Astrocyte of the spinal cord (primary cell): Measurements from ENCODE around the gene SCRN3.
A peak's percentile ranks its signal among the peaks of the same experiment; 100 is the strongest.
"Not testable (repeated sequence)": the region's sequence is repeated elsewhere in the genome, so short reads cannot be mapped to it uniquely, and the experiment has no call there.

Source experiments
- DNase-seq: peaks from one replicate; pipeline ENCODE4 v3.0.0; 2011; ENCODE audit warnings: low read depth, low spot score
- H3K4me3 ChIP-seq: 2 replicates; pipeline ENCODE4 v1.5.1; 2011; ENCODE audit warnings: low read depth, mild to moderate bottlenecking, low read length, moderate library complexity
- in situ Hi-C: cut with HindIII; loops from 2 replicates; pipeline ENCODE4 v1.10.0; 2017; ENCODE audit warnings: low sequenced_read_pairs
- TF ChIP-seq, protein P1 (sequence below): IDR thresholded peaks from 2 replicates; pipeline ENCODE4 v1.5.1; 2012; ENCODE audit warnings: low read depth, mild to moderate bottlenecking, low read length, inconsistent platforms

SCRN3 gene

DNA sequence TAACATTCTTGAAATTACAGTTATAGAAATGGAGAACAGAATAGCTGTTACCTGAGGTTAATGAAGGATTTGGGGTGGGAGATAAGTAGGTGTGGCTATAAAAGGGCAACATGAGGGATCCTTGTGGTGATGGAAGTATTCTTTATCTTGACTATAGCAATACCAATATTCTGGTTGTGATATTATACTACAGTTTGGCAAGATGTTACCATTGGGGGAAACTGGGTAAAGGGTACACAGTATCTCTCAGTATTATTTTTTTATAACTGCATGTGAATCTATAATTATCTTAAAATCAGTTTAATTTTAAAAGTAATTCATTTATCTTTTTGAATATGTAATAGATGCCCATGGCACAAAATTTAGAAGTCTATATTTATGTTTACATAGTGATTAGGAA lies 8.1 kb downstream of the SCRN3 start:
- TF ChIP-seq, protein P1, sequence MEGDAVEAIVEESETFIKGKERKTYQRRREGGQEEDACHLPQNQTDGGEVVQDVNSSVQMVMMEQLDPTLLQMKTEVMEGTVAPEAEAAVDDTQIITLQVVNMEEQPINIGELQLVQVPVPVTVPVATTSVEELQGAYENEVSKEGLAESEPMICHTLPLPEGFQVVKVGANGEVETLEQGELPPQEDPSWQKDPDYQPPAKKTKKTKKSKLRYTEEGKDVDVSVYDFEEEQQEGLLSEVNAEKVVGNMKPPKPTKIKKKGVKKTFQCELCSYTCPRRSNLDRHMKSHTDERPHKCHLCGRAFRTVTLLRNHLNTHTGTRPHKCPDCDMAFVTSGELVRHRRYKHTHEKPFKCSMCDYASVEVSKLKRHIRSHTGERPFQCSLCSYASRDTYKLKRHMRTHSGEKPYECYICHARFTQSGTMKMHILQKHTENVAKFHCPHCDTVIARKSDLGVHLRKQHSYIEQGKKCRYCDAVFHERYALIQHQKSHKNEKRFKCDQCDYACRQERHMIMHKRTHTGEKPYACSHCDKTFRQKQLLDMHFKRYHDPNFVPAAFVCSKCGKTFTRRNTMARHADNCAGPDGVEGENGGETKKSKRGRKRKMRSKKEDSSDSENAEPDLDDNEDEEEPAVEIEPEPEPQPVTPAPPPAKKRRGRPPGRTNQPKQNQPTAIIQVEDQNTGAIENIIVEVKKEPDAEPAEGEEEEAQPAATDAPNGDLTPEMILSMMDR, result no peak
- in situ Hi-C loops, result no loop called here
- no peak overlapping the region for H3K4me3 ChIP-seq
- no peak for DNase-seq

DNA sequence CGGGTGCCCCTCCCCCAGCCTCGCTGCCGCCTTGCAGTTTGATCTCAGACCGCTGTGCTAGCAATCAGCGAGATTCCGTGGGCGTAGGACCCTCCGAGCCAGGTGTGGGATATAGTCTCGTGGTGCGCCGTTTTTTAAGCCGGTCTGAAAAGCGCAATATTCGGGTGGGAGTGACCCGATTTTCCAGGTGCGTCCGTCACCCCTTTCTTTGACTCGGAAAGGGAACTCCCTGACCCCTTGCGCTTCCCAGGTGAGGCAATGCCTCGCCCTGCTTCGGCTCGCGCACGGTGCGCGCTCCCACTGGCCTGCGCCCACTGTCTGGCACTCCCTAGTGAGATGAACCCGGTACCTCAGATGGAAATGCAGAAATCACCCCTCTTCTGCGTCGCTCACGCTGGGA lies 14.5 kb downstream of the SCRN3 start:
- in situ Hi-C loops, H3K4me3 ChIP-seq: not testable (repeated sequence)

DNA sequence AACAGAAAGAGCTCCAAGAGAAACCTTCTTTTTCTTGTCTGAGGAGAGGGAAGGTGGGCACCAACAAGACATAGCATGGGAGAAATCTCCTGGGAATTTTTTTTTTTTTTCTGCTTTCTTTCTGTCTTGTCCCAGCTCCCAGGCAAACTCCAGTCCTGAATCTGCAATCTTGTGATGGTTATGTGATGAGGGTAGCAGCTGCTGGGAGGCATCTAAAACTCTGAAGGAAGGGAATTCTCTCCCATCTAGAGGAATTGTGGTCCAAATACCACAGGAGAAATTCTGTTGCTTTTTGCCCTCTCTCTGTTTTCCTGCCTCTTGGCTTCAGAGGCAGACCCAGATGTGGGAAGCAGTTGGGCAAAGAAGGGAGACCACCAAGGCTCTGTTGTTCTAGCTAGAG lies 16.7 kb downstream of the SCRN3 start:
- no peak for DNase-seq
- H3K4me3 ChIP-seq, result no peak overlapping the region
- in situ Hi-C loops, result no loop called here
- TF ChIP-seq, protein P1, result no peak

More for the DNA sequence above, 14.5 kb downstream of the SCRN3 start:
- DNase-seq, result not testable (repeated sequence)

DNA sequence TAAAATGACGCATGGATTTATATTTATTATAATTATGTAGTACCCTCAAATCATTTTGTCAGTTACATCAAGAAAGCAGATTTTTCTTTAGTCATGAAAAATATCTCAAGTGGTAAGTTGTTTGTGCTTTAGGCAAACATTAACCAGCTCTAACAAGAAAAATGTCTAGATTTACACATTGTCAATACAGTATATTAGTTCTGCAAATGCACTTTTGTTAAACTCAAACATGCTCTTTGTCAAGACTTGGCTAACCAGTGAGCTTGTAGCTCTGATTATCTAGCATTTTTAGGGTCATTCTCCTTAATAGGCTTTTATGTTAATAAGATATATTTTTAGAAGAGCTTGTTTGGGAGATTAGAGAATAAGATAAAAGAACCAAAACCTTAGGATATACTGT lies 32.7 kb downstream of the SCRN3 start:
- no peak for DNase-seq
- TF ChIP-seq, protein P1, result no peak
- in situ Hi-C loops, result no loop called here
- no peak overlapping the region for H3K4me3 ChIP-seq

DNA sequence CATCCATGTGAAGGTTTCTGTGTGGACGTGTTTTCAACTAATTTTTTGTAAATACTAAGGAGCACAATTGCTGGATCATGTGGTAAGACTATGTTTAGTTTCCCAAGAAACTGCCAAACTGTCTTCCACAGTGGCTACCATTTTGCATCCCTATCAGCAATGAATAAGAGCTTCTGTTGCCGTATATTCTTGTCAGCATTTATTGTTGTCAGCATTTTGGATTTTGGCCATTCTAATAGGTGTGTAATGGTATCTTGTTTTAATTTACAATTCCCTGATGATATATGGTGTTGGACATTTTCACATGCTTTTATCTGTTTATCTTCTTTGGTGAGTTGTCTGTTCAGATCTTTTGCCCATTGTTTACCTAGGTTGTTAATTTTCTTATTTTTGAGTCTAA lies 34.5 kb downstream of the SCRN3 start:
- DNase-seq, result no peak
- in situ Hi-C loops, result no loop called here
- TF ChIP-seq, protein P1, result no peak
- H3K4me3 ChIP-seq, result no peak overlapping the region

DNA sequence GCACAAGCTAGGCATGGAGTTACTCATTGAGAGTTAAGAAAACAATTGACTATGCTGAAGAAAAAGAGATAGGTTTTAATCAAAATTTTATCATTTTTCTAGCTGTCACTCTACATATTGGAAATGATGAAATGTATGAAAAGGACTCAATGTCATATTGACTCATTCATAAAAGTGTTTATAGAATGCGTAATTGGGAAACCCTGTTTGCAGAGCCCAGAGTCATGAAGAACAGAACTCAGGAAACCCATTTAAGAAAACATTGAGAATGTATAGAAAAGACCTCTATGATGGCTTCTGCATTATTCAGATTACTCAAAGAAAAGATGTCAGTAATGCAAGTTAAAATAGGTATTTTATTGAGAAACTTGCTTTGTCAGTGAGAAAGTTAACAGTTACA lies 36.4 kb downstream of the SCRN3 start:
- H3K4me3 ChIP-seq, result no peak overlapping the region
- TF ChIP-seq, protein P1, result no peak
- in situ Hi-C loops, result no loop called here
- no peak for DNase-seq

DNA sequence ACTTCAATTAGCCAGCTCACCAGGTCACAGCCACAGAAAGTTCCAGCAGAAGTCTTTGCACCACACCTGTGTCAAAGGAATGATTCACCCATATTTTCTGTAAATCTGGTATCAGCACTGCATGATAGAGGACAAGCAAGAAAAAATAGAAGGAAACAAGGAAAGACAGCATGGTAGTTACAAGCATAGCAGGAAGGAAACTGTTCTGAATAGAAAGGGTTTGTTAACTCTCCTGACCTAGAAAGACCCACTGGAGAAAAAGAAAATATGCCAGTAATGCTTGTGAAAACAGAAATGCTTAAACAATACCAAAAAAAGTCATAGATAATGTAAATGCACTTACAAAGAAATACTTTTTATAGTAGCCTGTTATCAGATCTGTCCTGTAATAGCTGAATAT lies 40.8 kb downstream of the SCRN3 start:
- DNase-seq, result peak; percentile 17
- TF ChIP-seq, protein P1, result no peak
- in situ Hi-C loops, result no loop called here
- no peak overlapping the region for H3K4me3 ChIP-seq
